HG02588 (cell line): ENCODE measurements around the gene HRC.
"Not testable (repeated sequence)": the region's sequence is repeated elsewhere in the genome, so short reads cannot be mapped to it uniquely, and the experiment has no call there.

ENCODE experiments used
- ATAC-seq: cut with Tn5 transposase; IDR thresholded peaks from one replicate; pipeline ENCODE4 v1.9.1; 2021; ENCODE audit warnings: mild to moderate bottlenecking, moderate library complexity; ENCODE audit not compliant: unreplicated experiment

The HRC gene

GRCh38 chr19:49160450-49161189 lies 5.4 kb upstream of the HRC start:
- no peak for ATAC-seq

DNA sequence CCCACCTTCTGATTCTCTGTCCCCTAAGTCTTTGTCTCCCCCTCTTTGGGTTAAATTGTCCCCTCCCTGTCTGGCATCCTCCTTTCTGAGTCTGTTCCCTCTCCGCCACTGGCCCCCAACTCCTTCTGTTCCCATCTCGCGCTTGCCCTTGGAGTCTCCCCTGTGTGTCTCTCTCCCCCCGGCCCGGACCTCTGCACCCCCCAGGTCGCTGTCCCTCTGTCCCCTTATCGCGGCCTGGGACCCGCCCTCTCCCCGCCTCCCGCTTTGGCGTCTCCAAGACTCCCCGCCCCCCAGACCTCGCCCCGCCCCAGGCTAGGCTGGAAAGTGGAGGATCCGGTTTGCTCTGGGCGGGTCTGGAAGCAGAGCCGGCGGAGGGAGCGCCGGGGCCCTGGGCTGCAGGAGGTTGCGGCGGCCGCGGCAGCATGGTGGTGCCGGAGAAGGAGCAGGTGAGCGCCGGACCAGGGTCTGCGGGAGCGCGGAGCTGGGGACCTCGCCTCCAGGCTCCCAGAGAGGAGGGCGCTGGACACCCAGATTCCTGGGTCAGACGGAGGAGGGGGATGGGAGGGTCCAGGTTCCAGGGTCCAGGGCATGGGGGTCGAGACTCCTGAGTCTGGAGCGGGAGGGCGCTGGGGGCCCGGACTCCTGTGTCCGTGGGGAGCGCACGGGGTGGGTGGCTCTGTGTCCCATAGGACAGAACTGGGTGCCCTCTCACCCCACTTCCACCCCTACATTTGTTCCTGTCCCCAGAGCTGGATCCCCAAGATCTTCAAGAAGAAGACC lies 2.4 kb upstream of the HRC start, which contains the start of gene TRPM4:
Gene TRPM4 (plus strand): TSS at position 348 of the 780 bp plus-strand sequence. CDS start 75 bp downstream, at position 423.
- ATAC-seq, result no peak

- no peak for ATAC-seq
These were observed 687 bp upstream of the HRC start for GRCh38 chr19:49155820-49156346.

DNA sequence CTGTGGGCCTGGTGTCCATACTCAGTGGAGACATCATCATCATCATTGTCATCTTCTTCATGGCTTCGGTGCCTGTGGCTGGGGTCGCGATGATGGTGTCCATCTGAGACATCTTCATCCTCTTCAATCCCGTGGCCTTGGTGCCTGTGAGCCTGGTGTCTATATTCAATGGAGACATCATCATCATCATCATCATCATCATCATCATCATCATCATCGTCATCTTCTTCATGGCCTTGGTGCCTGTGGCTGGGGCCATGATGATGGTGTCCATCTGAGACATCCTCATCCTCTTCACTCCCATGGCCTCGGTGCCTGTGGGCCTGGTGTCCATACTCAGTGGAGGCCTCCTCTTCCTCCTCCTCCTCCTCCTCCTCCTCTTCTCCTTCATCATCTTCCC lies 917 bp downstream of the HRC start:
- no peak for ATAC-seq

GRCh38 chr19:49153167-49153809 lies 1.9 kb downstream of the HRC start:
- no peak for ATAC-seq

GRCh38 chr19:49152119-49152550 lies 3.1 kb downstream of the HRC start:
- ATAC-seq, result no peak

DNA sequence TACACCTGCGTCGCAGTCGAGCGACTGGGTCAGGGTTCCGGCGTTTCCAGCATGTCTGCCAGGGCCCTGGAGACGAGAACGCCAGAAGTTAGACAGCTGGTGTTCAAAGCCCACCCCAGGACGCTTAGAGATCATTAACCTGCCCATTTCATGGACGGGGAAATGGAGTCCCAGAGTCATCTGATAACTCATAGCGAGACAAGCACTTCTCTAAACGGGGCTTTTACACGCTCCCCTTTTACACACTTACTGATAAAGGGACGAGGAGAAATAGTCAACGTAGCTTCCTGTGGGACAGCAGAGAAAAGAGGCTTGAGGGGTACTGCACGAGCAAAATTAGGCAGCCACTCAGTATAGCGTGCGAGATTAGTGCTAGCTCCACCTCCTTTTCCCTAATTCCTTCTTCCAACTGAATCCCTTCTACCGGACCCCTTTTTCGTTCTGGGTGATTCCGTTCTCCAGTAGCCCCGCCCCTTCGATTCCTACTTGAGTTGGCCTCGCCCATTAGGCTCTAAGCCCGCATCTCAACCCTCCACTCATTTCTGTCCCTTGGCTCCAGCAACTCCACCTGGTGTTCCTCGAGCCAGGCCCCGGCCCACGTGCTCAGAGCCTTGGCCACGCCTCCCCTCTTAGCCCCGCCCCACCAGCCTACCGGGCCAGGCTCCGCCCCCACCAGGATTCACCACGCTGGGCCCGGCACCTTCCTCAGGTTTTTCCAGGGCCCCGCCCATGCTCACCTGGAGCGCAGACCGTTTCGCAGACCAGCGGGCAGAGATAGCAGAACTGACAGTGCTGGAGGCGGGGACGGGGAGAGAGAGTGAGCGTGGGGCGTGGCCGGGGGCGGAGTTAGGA lies 3.7 kb downstream of the HRC start:
- no peak for ATAC-seq

DNA sequence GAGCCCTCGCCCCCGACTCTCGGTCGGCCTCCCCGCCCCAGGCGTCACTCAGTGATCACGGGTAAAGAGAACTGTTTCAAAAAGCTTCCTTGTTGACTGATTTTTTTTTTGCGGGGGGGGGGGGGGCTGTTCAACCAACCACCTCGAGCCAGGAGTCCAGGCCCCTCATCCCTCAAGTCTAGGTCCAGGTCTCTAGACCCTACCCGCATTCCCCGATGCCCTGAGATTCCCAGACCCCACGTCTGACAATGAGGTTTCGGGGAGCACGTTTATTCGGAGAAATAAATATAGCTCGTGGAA lies 4.3 kb downstream of the HRC start:
- no peak for ATAC-seq

GRCh38 chr19:49150106-49150943 lies 4.9 kb downstream of the HRC start:
- ATAC-seq, result no peak

DNA sequence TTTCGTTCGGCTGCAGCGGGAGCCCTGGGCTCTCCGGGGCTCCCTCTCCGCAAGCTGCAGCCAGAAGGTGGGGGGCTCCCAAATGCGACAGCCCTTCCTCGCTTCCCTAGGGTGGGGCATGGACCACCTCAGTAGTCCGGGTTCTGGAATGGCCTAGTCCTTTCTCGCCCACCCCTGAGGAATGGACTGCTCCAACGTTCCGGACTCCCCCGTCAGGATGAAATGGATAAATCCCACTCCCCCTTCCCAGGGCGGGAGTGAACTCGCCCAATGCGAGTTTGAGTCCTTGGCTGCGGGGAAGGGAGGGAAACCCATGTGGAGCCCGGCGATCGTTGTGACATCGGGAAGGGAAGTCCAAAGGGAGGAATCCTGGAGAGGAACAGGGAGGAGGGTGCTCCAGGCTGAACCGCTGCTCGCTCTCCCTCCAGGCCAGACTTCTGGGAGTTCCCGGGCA lies 5.5 kb downstream of the HRC start:
- no peak for ATAC-seq

- ATAC-seq, result no peak
These were observed 6.2 kb downstream of the HRC start for GRCh38 chr19:49148784-49149651.

DNA sequence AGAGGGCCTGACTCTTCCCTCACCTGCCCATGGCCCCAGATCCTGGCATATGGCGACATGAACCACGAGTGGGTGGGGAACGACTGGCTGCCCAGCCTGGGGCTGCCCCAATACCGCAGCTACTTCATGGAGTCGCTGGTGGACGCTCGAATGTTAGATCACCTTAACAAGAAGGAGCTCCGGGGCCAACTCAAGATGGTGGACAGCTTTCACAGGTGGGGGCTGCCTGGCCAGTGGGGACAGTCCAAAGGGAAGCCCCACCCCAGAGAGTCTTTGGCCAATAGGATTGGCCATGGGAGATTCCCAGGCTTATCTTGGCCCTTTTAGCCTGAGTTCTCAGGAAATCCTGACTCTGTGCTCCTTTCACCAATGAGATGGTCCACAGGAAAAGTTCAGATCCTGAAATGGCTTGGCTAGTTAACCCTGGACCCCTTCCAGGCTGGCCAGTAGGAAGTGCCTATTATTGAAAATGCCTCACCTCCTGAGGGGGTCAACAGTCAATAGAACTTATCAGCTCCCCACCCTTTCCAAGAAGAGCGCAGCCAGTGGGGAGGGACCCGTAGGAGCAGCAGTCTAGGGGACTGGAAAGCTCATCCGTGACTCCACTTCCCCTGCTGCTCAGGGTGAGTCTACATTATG lies 7.0 kb downstream of the HRC start:
- ATAC-seq, result no peak

GRCh38 chr19:49146408-49146770 lies 8.8 kb downstream of the HRC start:
- not testable (repeated sequence) for ATAC-seq

DNA sequence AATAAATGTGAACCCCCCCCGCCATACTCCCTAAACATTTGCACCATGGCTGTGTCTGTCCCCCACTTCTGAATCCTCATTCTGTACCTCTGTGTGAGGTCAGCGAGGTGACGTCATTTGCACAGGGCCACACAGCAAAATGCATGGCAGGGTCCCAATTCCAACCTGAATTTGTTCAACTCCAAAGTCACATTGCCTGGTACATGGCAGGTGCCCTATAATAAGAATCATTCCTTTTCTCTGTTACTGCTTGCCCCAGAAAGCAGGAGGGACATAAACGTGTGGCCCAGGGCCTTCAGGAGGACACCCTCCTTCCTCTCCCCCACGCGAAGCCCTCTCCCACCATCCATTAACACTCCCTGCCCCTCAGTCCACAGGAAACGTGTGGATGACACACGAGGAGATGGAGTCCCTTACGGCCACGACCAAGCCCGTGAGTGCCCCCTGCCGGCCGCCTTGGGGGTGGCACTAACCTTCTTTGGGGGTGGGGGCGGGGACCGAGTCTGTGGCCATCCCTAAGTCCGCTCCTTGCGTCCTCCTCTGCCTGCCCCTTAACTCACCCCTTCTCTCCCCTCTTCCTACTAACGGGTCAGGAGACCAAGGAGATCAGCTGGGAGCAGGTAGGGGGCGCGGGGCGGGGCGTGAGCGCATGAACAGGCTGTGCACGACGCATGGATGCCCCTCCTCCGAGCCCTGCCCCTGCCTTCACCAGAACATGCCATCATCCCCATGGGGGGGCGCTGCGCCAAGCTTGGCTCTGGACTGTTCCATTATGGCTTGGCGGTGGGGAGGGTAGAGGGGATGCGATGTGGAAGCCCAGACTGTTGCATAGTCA lies 9.4 kb downstream of the HRC start:
- ATAC-seq, result no peak

DNA sequence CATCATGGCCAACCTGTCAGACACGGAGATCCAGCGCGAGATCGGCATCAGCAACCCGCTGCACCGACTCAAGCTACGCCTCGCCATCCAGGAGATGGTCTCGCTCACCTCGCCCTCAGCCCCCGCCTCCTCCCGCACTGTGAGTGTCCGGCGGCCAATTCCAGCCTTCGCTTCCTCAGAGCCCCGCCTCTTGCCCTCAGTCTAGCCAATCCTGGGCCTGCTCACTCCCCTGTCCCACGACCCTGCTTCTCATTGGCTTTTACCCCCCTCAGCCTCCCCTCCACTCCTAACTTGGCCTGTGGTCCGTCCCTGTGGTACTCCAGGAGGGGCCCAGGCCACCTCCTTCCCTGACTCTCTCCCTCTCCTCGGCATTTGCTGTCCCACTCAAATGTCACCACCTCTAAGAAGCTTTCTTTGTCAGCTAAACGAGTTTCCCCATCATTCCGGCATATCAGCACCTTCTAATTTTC lies 12.3 kb downstream of the HRC start:
- ATAC-seq, result no peak

DNA sequence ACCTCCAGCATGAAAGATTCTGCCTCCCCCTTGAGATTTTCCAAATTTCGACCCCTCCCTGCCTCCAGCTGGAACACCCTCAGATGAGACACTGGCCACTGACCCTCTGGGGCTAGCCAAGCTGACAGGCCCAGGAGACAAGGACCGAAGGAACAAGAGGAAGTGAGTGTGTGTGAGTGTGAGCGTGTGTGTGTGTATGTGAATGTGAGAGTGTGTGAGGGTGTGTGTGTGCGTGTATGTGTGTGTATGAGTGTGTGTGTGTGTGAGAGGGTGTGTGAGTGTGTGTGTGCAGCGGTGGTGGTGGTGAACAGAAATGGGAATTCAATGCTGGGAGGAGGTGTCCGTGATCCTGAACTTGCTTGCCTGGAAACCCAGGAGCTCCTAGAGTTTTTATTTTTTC lies 13.8 kb downstream of the HRC start:
- ATAC-seq, result no peak

DNA sequence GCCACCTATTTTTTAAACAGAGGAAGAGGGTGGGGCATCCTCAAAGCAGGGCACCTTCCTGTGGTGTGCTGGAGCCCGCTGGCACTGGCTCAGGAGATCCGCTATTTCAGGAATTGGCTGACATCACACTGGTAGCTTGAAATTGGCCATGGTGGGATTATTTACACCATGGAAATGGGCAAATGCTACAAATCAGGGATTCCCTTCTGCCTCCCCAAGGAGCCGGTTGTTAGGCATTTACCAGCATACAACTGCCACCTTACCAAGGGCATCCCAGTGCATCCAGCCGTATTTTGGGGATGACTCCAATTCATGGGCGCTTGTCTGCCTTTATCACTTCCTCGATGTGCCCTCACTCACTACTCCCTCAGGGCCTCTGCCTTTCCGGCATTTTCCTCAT lies 14.2 kb downstream of the HRC start:
- ATAC-seq, result no peak
